Activated T-helper 1 cell treated with anti-CD3 and anti-CD28 coated beads, Interleukin-12 subunit alpha, Interleukin-12 subunit beta, Interleukin-2, Interleukin-4 antibody, amounts not matched to agents 30 ng/mL and 10 ng/mL and 1 ng/mL, durations not matched to agents 14 hours and 24 hours and 36 hours (primary cell): ENCODE measurements around the gene RBBP7. TPM values are rescaled to one million over a fixed set of nuclear protein-coding genes. Genes with fewer than 3 reads are reported as not detected.

Source experiments
- DNase-seq: peaks from one replicate; pipeline ENCODE4 v3.0.0; 2021; ENCODE audit warnings: low spot score
- H3K27ac Mint-ChIP-seq: one replicate; pipeline ENCODE4 v1.8.0; 2021; ENCODE audit warnings: mild to moderate bottlenecking, mixed read lengths
- H3K27me3 Mint-ChIP-seq: one replicate; pipeline ENCODE4 v1.8.0; 2022; ENCODE audit warnings: mild to moderate bottlenecking, moderate library complexity, mixed read lengths; ENCODE audit not compliant: insufficient read depth
- H3K36me3 Mint-ChIP-seq: one replicate; pipeline ENCODE4 v1.8.0; 2021; ENCODE audit warnings: low read depth, mixed read lengths
- H3K4me1 Mint-ChIP-seq: one replicate; pipeline ENCODE4 v1.8.0; 2021; ENCODE audit warnings: low read depth, mixed read lengths
- H3K4me3 Mint-ChIP-seq: one replicate; pipeline ENCODE4 v1.8.0; 2021; ENCODE audit warnings: mild to moderate bottlenecking, moderate library complexity, mixed read lengths
- H3K9me3 Mint-ChIP-seq: one replicate; pipeline ENCODE4 v1.8.0; 2021; ENCODE audit warnings: mixed read lengths
- intact Hi-C: fragments of 100-400 bp; cut with micrococcal nuclease; formaldehyde crosslinking; loops from one replicate; pipeline ENCODE4 v1.15.1; 2024
- total RNA-seq: library from RNA; stranded (reverse); gene quantifications from 2 replicates; pipeline ENCODE4 v1.2.3, GENCODE V29; 2022

The RBBP7 gene
- 127 and 134 TPM in 2 replicates for total RNA-seq

DNA sequence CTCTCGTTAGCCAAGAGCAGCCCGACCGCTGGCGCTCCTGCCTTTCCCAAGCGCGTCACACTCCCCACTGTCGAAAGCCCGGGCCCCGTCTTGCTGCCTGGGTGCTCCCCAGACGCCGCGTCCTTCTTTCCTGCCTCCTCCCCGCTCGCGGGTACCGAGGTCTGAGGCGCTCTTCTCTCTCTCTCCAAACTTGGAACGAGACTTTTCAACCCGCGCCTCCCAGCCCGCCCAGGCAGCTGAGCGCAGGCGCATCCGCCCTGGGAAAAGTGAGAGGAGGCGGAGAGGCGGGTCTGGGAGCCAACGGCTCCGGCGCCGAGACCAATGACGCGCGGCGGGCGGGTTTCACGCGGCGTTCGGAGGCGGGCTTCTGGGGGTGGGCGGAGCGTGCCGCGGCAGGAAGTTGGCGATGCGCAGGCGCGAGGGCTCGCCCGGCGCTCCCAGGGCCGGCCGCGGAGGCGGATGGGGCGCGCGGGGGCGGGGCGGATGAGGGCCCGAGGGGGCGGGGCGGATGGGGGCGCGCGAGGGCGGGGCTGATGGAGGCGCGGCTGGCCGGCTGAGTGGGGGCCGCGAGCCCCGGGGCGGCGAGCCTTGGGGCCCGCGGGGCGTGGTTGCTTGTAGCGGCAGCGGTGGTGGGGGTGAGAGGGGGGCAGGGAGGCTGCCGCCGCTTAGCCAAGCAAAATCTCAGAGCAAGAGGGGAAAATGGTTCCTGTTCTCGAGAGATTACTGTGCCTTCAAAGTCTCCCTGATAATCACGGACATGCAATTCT, at the start of gene RBBP7:
Gene RBBP7 (minus strand): TSS at position 268 of the 767 bp plus-strand sequence. CDS start 309 bp downstream, outside the sequence.
- Mint-ChIP-seq H3K4me1 (peaks cover 20% of the 10 kb centered on the region), H3K4me3 (peak within 1 kb of the TSS; percentile 97), H3K36me3 (peaks cover 9% of the 10 kb centered on the region), H3K27ac (peak within 1 kb of the TSS; percentile 96), H3K27me3 (peaks cover 8% of the 10 kb centered on the region), H3K9me3 (no peaks in the 10 kb centered on the region)
- DNase-seq: peak; percentile 88
- intact Hi-C loops: loop anchor here (1.0 to 5.0 kb wide), 9 partner anchors 12 to 1195 kb away; partner anchors contain the start of genes AP1S2, REPS2, SCML1 and SYAP1

DNA sequence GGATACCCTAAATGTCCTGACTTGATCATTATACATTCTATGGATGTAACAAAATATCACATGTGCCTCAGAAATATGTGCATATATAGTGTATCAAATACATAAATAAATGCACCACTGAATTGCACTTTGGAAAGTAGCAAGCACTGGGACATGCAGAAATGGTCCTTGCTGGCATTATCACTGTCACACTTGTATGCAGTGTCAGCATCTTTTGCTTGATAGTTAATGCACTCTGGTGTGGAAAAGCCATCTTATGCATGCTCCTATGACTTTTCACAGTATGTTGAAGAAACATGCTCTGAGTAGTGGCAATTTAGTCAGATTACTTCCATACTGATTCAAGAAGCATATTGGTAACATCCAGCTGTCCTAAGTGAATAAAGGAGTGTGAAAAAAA, 48.8 kb upstream of the RBBP7 start:
- H3K27ac Mint-ChIP-seq: no peak overlapping the region
- DNase-seq: no peak
- no peak overlapping the region for H3K4me3 Mint-ChIP-seq
- intact Hi-C loops: no loop called here
- H3K9me3 Mint-ChIP-seq: no peaks in the 10 kb centered on the region
- H3K4me1 Mint-ChIP-seq: no peaks in the 10 kb centered on the region
- H3K36me3 Mint-ChIP-seq: no peaks in the 10 kb centered on the region
- peaks cover 2% of the 10 kb centered on the region for H3K27me3 Mint-ChIP-seq

DNA sequence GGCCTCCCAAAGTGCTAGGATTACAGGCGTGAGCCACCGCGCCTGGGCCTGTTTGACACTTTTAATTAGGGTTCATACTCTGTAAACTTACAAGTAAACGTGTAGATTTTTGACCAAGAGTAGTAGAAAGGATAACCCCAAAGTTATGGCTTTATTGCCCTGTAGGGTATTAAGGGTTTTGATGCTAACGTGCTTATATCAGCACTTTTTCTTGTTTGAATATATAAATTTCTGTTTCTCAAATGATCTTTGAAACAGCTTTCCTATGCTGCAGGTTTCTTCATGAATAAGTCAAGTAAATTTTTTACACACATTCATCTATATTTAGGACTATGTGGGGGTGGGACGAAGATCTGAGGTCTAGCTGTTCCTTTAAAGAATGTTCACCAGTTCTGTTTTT, 47.0 kb upstream of the RBBP7 start:
- intact Hi-C loops: no loop called here
- Mint-ChIP-seq H3K27ac (no peak overlapping the region), H3K36me3 (no peaks in the 10 kb centered on the region), H3K27me3 (peaks cover 2% of the 10 kb centered on the region), H3K4me1 (no peaks in the 10 kb centered on the region), H3K9me3 (no peaks in the 10 kb centered on the region), H3K4me3 (no peak overlapping the region)
- no peak for DNase-seq

DNA sequence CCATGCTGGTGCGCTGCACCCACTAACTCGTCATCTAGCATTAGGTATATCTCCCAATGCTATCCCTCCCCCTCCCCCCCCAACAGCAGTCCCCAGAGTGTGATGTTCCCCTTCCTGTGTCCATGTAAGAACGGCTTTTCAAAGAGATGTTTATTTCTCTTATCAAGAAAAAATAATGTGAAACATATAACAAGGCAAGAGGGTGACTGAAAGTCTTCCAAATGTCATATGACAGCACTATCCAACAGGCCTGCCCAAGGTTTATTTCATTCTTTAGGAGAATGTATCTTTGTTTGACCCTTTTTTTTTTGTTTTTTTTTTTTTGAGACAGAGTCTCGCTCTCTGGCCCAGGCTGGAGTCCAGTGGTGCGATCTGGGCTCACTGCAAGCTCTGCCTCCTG, 46.4 kb upstream of the RBBP7 start:
- Mint-ChIP-seq H3K9me3 (no peaks in the 10 kb centered on the region), H3K27me3 (peaks cover 2% of the 10 kb centered on the region), H3K27ac (no peak overlapping the region), H3K36me3 (no peaks in the 10 kb centered on the region), H3K4me3 (no peak overlapping the region), H3K4me1 (no peaks in the 10 kb centered on the region)
- intact Hi-C loops: no loop called here
- DNase-seq: no peak

DNA sequence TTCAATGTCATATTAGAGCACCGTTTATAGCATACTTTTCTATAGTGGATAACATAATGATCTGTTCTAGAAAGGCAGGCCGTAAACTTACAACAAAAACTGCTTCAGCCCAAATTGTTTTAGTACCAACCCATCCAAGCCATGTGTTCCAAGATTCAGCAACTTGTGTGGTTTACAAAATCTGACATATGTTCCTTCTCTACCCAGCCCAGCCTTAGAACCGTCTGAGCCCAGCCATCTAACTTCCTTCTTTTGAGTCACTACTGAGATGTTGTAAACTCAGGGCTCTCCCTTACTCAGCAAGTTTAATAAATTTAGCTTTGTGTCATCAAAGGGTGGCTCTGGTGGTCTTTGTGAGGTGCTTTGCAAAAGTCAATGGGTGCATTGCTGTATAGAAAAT, 43.9 kb upstream of the RBBP7 start:
- H3K27ac Mint-ChIP-seq: no peak overlapping the region
- H3K27me3 Mint-ChIP-seq: no peaks in the 10 kb centered on the region
- no peak for DNase-seq
- intact Hi-C loops: no loop called here
- H3K9me3 Mint-ChIP-seq: no peaks in the 10 kb centered on the region
- H3K4me3 Mint-ChIP-seq: no peak overlapping the region
- no peaks in the 10 kb centered on the region for H3K4me1 Mint-ChIP-seq
- no peaks in the 10 kb centered on the region for H3K36me3 Mint-ChIP-seq

DNA sequence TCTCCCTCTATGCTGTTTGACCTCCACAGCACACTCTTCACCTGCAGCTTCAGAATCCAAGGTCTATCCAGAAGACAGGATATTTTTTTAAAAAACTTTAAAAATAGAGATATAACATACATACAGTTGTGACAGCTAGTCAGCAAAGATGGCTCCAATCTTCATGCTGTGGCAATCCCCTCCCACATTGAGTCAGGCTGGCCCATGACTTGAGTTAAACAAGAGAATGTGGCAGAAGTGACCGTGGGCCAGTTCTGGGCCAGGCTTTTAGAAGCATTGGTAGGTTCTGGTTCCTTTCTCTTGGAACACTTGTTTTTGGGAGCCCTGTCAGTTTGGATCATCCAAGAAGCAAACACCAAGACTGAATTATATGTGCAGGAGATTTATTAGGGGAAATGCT, 40.2 kb upstream of the RBBP7 start:
- H3K9me3 Mint-ChIP-seq: no peaks in the 10 kb centered on the region

DNA sequence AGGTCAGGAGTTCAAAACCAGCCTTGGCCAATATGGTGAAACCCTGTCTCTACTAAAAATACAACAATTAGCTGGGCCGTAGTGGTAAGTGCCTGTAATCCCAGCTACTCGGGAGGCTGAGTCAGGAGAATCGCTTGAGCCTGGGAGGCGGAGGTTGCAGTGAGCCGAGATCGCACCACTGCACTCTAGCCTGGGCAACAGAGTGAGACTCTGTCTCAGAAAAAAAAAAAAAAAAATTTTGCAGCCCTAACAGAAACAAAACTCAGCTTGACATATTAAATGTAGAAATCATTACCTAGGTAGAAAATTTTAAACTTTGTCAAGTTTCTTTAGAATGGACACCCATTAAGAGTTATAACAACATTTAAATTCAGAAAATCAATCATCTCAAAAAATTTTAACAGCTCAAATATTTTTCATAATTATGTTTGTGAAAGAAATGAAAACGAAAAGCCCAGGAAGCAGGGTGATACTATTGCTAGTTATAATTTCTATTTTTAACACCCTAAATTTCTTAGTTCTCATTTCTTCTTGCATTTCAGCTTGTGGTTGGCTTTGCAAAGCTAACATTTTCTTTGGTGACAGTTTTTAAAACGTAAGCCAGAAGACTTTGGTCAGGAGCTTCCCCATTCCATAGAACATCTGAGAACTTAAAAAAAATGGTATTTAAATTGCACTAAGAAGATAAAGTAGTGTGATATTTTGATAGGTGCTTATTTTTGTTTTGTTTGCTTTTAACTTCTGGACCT, 33.3 kb upstream of the RBBP7 start:
- intact Hi-C loops: no loop called here
- no peak overlapping the region for H3K4me3 Mint-ChIP-seq
- no peak for DNase-seq
- peaks cover 9% of the 10 kb centered on the region for H3K27me3 Mint-ChIP-seq
- no peaks in the 10 kb centered on the region for H3K4me1 Mint-ChIP-seq
- H3K9me3 Mint-ChIP-seq: no peaks in the 10 kb centered on the region
- H3K27ac Mint-ChIP-seq: no peak overlapping the region
- no peaks in the 10 kb centered on the region for H3K36me3 Mint-ChIP-seq

More for the DNA sequence above, 40.2 kb upstream of the RBBP7 start:
- intact Hi-C loops: no loop called here
- H3K4me1 Mint-ChIP-seq: no peaks in the 10 kb centered on the region
- DNase-seq: no peak
- H3K27me3 Mint-ChIP-seq: peaks cover 2% of the 10 kb centered on the region
- no peaks in the 10 kb centered on the region for H3K36me3 Mint-ChIP-seq
- no peak overlapping the region for H3K27ac Mint-ChIP-seq
- no peak overlapping the region for H3K4me3 Mint-ChIP-seq

DNA sequence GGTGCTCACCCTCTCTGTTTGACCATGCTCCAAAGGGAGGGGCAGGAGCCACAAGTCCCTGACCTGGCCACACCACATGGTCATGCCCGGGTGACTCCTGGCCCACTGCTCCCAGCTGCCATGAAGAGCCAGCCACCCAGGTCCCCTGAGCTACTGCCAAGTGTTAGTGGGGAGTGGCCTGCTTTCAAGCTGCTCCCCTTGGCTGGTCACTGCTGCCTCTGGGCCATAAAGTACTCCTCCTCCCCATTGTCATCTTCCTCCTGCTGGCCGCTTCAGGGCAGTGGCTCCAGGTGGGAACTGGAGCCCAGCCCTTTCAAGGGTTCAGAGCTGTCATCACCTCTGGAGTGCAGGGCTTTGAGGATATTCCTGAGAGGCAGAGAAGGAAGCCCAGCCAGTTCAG, 27.3 kb upstream of the RBBP7 start:
- intact Hi-C loops: no loop called here
- Mint-ChIP-seq H3K36me3 (no peaks in the 10 kb centered on the region), H3K9me3 (no peaks in the 10 kb centered on the region), H3K4me1 (peaks cover 6% of the 10 kb centered on the region), H3K27me3 (peaks cover 6% of the 10 kb centered on the region), H3K27ac (no peak overlapping the region), H3K4me3 (no peak overlapping the region)
- DNase-seq: no peak

DNA sequence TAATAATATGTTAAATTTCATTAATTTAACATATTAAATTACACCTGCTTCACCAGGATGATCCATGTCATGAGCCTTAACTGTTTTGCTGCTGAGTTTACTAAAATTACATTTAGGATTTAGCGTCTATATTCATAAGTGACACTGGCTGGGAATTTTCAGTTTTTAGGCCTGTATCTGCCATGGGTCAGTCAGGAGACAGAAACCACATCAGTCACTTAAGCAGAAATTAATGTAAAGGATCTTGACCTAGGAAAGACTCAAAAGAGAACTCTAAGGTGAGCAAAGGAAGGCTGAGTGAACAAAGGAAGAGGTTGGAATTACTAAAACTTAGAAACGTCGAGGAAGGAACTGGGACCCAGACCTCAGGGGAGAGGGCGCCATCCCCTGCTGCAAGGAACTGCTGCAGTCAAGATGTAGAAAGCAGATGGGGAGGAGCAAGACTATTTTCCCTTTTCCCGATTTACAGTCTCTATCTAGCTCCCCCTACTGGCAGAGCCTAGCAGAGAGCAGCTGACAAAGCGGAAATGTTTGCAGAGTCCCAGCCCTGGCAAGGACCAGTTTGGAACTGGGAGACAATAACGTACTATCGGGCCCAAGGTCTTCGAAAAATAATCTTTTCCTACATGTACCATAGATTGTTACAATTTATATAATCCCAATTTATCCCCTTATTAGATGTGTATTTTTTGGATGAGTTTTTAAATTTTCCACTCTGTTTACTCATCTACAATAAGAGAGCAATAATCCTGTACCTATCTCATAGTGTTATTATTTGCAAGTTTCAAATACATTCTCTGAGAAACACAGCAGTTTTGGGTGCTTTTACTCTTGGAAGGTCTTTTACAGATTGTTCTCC, 22.6 kb upstream of the RBBP7 start:
- intact Hi-C loops: loop anchor here (1.0 kb wide), 2 partner anchors 9 to 66 kb away; no protein-coding TSS in a partner anchor
- Mint-ChIP-seq H3K4me3 (no peak overlapping the region), H3K27ac (no peak overlapping the region), H3K27me3 (peaks cover 3% of the 10 kb centered on the region), H3K9me3 (no peaks in the 10 kb centered on the region), H3K4me1 (peaks cover 14% of the 10 kb centered on the region), H3K36me3 (no peaks in the 10 kb centered on the region)
- DNase-seq: peak; percentile 34

DNA sequence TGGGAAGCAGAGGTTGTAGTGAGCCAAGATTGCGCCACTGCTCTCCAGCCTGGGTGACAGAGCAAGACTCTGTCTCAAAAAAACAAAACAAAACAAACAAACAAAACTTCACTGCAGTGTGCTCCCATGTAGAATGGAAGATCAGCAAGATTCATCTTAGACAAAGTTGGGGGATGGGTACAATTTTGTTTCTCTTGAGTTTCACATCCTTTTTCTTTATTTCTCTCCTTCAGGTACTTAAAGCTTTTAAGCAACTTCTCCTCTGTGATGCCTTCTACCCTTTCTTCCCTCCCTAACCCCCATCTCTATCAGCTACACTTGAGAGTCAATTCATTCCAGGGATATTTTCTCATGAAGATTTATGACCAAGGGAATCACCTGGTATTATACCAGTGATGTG, 15.5 kb upstream of the RBBP7 start:
- H3K36me3 Mint-ChIP-seq: no peaks in the 10 kb centered on the region
- intact Hi-C loops: no loop called here
- DNase-seq: no peak
- peaks cover 13% of the 10 kb centered on the region for H3K4me1 Mint-ChIP-seq
- no peak overlapping the region for H3K4me3 Mint-ChIP-seq
- H3K9me3 Mint-ChIP-seq: no peaks in the 10 kb centered on the region
- H3K27me3 Mint-ChIP-seq: peaks cover 14% of the 10 kb centered on the region
- no peak overlapping the region for H3K27ac Mint-ChIP-seq

DNA sequence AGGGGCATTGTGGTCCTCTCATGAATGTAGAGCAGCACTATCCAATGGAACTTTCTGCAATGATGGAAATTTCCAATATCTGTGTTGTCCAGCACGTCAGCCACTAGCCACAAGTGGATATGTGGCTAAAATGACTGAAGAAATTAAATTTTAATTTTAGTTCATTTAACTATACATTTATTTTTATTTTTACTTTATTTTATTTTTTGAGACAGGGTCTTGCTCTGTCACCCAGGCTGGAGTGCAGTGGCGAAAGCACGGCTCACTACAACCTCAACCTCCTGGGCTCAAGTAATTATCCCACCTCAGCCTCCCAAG, 13.3 kb upstream of the RBBP7 start:
- Mint-ChIP-seq H3K36me3 (no peaks in the 10 kb centered on the region), H3K9me3 (no peaks in the 10 kb centered on the region)
- no peak for DNase-seq

DNA sequence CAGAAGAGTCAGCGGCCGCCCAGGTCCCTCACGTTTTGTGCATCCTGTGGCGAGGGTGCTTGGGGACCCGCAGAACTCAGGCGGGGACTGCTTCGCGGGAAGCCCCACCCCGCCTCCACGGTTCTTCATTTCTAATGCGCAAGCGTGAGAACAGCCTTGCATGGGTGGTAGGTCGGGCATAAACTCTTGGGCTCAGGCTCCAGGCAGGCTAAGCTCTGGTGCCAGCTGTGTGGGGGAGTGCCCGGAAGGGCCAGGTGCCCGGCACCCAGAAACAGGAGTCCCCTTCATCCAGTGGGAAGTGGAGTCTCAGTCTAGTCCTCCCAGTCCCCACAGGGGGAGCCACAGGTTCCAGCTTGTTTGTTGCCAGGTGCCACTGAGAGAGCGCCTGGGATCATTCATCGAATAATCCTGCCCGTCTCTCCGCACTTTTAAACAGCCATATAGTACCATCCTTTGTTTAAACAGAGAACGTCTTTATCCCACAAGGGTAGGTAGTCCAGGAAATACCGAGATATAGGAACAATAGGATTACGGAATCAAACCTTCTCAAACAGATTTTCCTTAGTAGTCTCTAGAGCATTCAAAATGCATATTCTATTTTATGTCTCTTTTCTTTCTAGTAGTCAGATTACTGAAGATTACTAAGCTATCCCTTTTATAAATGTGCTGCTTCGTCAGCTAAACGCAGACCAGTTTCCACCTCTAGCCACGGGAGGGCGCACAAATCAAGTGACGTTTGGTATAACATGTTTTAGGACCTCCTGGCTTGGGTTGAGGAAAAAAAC, 12.7 kb upstream of the RBBP7 start:
- peak; percentile 31 for DNase-seq
- peaks cover 6% of the 10 kb centered on the region for H3K4me1 Mint-ChIP-seq
- no peaks in the 10 kb centered on the region for H3K9me3 Mint-ChIP-seq
- peaks cover 18% of the 10 kb centered on the region for H3K27me3 Mint-ChIP-seq
- intact Hi-C loops: loop anchor here (1.0 kb wide), 3 partner anchors 9 to 163 kb away; partner anchors contain the start of gene RBBP7
- no peaks in the 10 kb centered on the region for H3K36me3 Mint-ChIP-seq
- H3K27ac Mint-ChIP-seq: no peak overlapping the region
- H3K4me3 Mint-ChIP-seq: peak overlapping the region; percentile 75

More for the DNA sequence above, 13.3 kb upstream of the RBBP7 start:
- intact Hi-C loops: loop anchor here (1.0 kb wide), 2 partner anchors 9 to 163 kb away; no protein-coding TSS in a partner anchor
- Mint-ChIP-seq H3K4me1 (peaks cover 6% of the 10 kb centered on the region), H3K4me3 (no peak overlapping the region), H3K27ac (no peak overlapping the region), H3K27me3 (peaks cover 16% of the 10 kb centered on the region)
